ENCODE data around the gene SLC35B1.

DNA sequence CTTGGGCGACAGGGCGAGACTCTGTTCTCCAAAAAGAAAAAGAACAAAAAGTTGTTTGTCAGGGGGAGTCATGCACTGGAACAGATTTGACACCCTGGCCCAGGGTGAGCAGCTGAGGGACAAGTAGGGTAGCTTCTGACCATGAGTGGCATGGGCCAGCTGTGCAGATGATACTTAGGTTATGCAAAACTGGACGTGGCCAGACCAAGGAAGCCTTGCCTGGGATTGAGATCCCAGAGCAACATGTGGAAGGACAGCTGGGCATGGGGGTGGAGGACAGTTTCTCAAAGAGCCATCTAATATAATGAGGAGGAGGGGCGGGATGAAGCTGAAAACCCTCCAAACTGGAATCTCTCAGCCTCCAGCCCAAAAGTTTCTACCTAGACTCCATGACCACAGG, 19.6 kb upstream of the SLC35B1 start:
- TF ChIP-seq CTCF (conservative IDR thresholded peaks at IDR 0.05) (no peak), EZH2 (IDR thresholded peaks at IDR 0.05; ENCODE audit: low read depth) (no peak)
